Mesendoderm (in vitro differentiated cells): ENCODE measurements around the gene LAX1.

Source experiments
- DNase-seq: peaks from one replicate; pipeline ENCODE4 v3.0.0; 2013
- H2AK5ac ChIP-seq: 2 replicates; pipeline ENCODE4 v1.6.1; 2013; ENCODE audit warnings: low read length, inconsistent platforms
- H2BK120ac ChIP-seq: 2 replicates; pipeline ENCODE4 v1.6.1; 2013; ENCODE audit warnings: low read depth, mild to moderate bottlenecking, low read length, moderate library complexity, mixed read lengths
- H2BK15ac ChIP-seq: replicated peaks from 2 replicates; pipeline ENCODE4 v1.6.1; 2013; ENCODE audit warnings: low read depth, mild to moderate bottlenecking, moderate library complexity
- H2BK5ac ChIP-seq: 2 replicates; pipeline ENCODE4 v1.6.1; 2013; ENCODE audit warnings: low read length, inconsistent platforms
- H3K18ac ChIP-seq: 2 replicates; pipeline ENCODE4 v1.6.1; 2013; ENCODE audit warnings: mild to moderate bottlenecking, low read length, mixed read lengths
- H3K23ac ChIP-seq: one replicate; pipeline ENCODE4 v1.6.1; 2013; ENCODE audit warnings: low read length
- H3K27ac ChIP-seq: 2 replicates; pipeline ENCODE4 v1.5.1; 2013; ENCODE audit warnings: low read depth, mild to moderate bottlenecking, inconsistent platforms, low read length, moderate library complexity
- H3K27me3 ChIP-seq: 2 replicates; pipeline ENCODE4 v1.6.1; 2013; ENCODE audit warnings: low read length, control low read depth, mild to moderate bottlenecking, inconsistent platforms; ENCODE audit not compliant: insufficient read depth, poor library complexity
- H3K36me3 ChIP-seq: 2 replicates; pipeline ENCODE4 v1.6.1; 2013; ENCODE audit warnings: low read length, inconsistent platforms; ENCODE audit not compliant: control insufficient read depth, insufficient read depth
- H3K4ac ChIP-seq: one replicate; pipeline ENCODE4 v1.6.1; 2013; ENCODE audit warnings: low read depth, mild to moderate bottlenecking, low read length, moderate library complexity
- H3K4me1 ChIP-seq: 2 replicates; pipeline ENCODE4 v1.6.1; 2013; ENCODE audit warnings: low read depth, low read length, inconsistent platforms; ENCODE audit not compliant: control insufficient read depth
- H3K4me2 ChIP-seq: 2 replicates; pipeline ENCODE4 v1.6.1; 2013; ENCODE audit warnings: low read length
- H3K4me3 ChIP-seq: 2 replicates; pipeline ENCODE4 v1.5.1; 2013; ENCODE audit warnings: mild to moderate bottlenecking, low read length
- H3K56ac ChIP-seq: one replicate; pipeline ENCODE4 v1.6.1; 2013; ENCODE audit warnings: low read length
- H3K79me1 ChIP-seq: 2 replicates; pipeline ENCODE4 v1.6.1; 2013; ENCODE audit warnings: low read length, inconsistent platforms
- H3K79me2 ChIP-seq: 2 replicates; pipeline ENCODE4 v1.6.1; 2013; ENCODE audit warnings: mild to moderate bottlenecking, low read length; ENCODE audit not compliant: control insufficient read depth, insufficient read depth
- H3K9ac ChIP-seq: 2 replicates; pipeline ENCODE4 v1.6.1; 2013; ENCODE audit warnings: low read length, inconsistent platforms
- H4K5ac ChIP-seq: one replicate; pipeline ENCODE4 v1.6.1; 2013; ENCODE audit warnings: low read length
- H4K8ac ChIP-seq: one replicate; pipeline ENCODE4 v1.6.1; 2013; ENCODE audit warnings: low read depth, mild to moderate bottlenecking, control low read depth, low read length, moderate library complexity
- WGBS: extraction: QIAGEN DNeasy Blood & Tissue Kit; methylation state at CpG from one replicate; pipeline ENCODE4 v1.1.7; 2013; ENCODE audit warnings: low lambda C conversion rate, missing lambda C conversion rate; ENCODE audit not compliant: insufficient coverage; ENCODE audit errors: extremely low coverage; 5-methylcytosine and 5-hydroxymethylcytosine counted together

The LAX1 gene

GRCh38 chr1:203799971-203800370 lies 35.0 kb downstream of the LAX1 start:
- Histone ChIP-seq H3K27ac (no peak overlapping the region), H2BK15ac (no peak overlapping the region), H3K79me1 (peaks cover 30% of the 10 kb centered on the region), H3K4me1 (peaks cover 7% of the 10 kb centered on the region), H3K4me2 (no peak overlapping the region), H4K5ac (no peak overlapping the region), H3K18ac (no peak overlapping the region), H3K4me3 (no peak overlapping the region), H3K27me3 (no peaks in the 10 kb centered on the region), H3K23ac (no peak overlapping the region), H4K8ac (no peak overlapping the region), H3K79me2 (peaks cover 49% of the 10 kb centered on the region), H3K4ac (no peak overlapping the region), H3K9ac (no peak overlapping the region), H3K36me3 (peaks cover 2% of the 10 kb centered on the region), H2BK5ac (no peak overlapping the region), H2BK120ac (no peak overlapping the region), H2AK5ac (no peak overlapping the region), H3K56ac (no peak overlapping the region)
- no peak for DNase-seq
- no CpG with 5 or more reads among the region's 1 CpG for WGBS

- H2BK5ac ChIP-seq, result no peak overlapping the region
- H3K23ac ChIP-seq, result no peak overlapping the region
- H3K56ac ChIP-seq, result no peak overlapping the region
- no peak overlapping the region for H2BK120ac ChIP-seq
- peaks cover 11% of the 10 kb centered on the region for H3K79me2 ChIP-seq
- H4K8ac ChIP-seq, result no peak overlapping the region
- H3K36me3 ChIP-seq, result no peaks in the 10 kb centered on the region
- no peak overlapping the region for H3K4me2 ChIP-seq
- no peaks in the 10 kb centered on the region for H3K27me3 ChIP-seq
- no peaks in the 10 kb centered on the region for H3K4me1 ChIP-seq
- H3K9ac ChIP-seq, result no peak overlapping the region
- DNase-seq, result no peak
- H2AK5ac ChIP-seq, result no peak overlapping the region
- H3K18ac ChIP-seq, result no peak overlapping the region
- no peak overlapping the region for H2BK15ac ChIP-seq
- no peak overlapping the region for H3K4ac ChIP-seq
- WGBS, result no CpG with 5 or more reads among the region's 7 CpGs
- no peak overlapping the region for H3K27ac ChIP-seq
- peaks cover 7% of the 10 kb centered on the region for H3K79me1 ChIP-seq
- no peak overlapping the region for H3K4me3 ChIP-seq
- H4K5ac ChIP-seq, result no peak overlapping the region
Measured at GRCh38 chr1:203805689-203806088, 40.7 kb downstream of the LAX1 start.

GRCh38 chr1:203807196-203807595 lies 42.2 kb downstream of the LAX1 start:
- peaks cover 8% of the 10 kb centered on the region for H3K79me2 ChIP-seq
- no peak for DNase-seq
- H3K23ac ChIP-seq, result no peak overlapping the region
- no peak overlapping the region for H4K5ac ChIP-seq
- no peak overlapping the region for H3K56ac ChIP-seq
- no peak overlapping the region for H3K4ac ChIP-seq
- H3K18ac ChIP-seq, result no peak overlapping the region
- no CpG with 5 or more reads among the region's 2 CpGs for WGBS
- H4K8ac ChIP-seq, result no peak overlapping the region
- no peaks in the 10 kb centered on the region for H3K36me3 ChIP-seq
- no peak overlapping the region for H3K4me3 ChIP-seq
- H2BK15ac ChIP-seq, result no peak overlapping the region
- H3K79me1 ChIP-seq, result peaks cover 4% of the 10 kb centered on the region
- no peak overlapping the region for H3K27ac ChIP-seq
- no peak overlapping the region for H3K4me2 ChIP-seq
- H3K4me1 ChIP-seq, result no peaks in the 10 kb centered on the region
- no peak overlapping the region for H2BK120ac ChIP-seq
- H3K9ac ChIP-seq, result no peak overlapping the region
- H2BK5ac ChIP-seq, result no peak overlapping the region
- no peaks in the 10 kb centered on the region for H3K27me3 ChIP-seq
- no peak overlapping the region for H2AK5ac ChIP-seq

- no peak overlapping the region for H4K5ac ChIP-seq
- no peak for DNase-seq
- no peak overlapping the region for H3K9ac ChIP-seq
Measured at GRCh38 chr1:203813581-203814341, 48.8 kb downstream of the LAX1 start.

GRCh38 chr1:203818399-203818798 lies 53.4 kb downstream of the LAX1 start:
- Histone ChIP-seq H2BK5ac (no peak overlapping the region), H3K4me1 (no peaks in the 10 kb centered on the region), H4K8ac (no peak overlapping the region), H3K79me2 (peaks cover 5% of the 10 kb centered on the region), H3K4me2 (no peak overlapping the region), H3K27ac (no peak overlapping the region), H3K4me3 (no peak overlapping the region), H2AK5ac (no peak overlapping the region), H3K79me1 (peaks cover 16% of the 10 kb centered on the region), H3K9ac (no peak overlapping the region), H3K23ac (no peak overlapping the region), H3K27me3 (no peaks in the 10 kb centered on the region), H3K4ac (no peak overlapping the region), H2BK120ac (no peak overlapping the region), H3K18ac (no peak overlapping the region), H4K5ac (no peak overlapping the region), H2BK15ac (no peak overlapping the region), H3K56ac (no peak overlapping the region), H3K36me3 (peaks cover 9% of the 10 kb centered on the region)
- no CpG with 5 or more reads among the region's 6 CpGs for WGBS
- no peak for DNase-seq

More at GRCh38 chr1:203813581-203814341, 48.8 kb downstream of the LAX1 start:
- Histone ChIP-seq H3K56ac (no peak overlapping the region), H2BK120ac (no peak overlapping the region), H3K27ac (no peak overlapping the region), H3K27me3 (no peaks in the 10 kb centered on the region), H3K23ac (no peak overlapping the region), H3K4ac (no peak overlapping the region), H3K79me1 (peaks cover 6% of the 10 kb centered on the region), H3K79me2 (peaks cover 3% of the 10 kb centered on the region), H2BK15ac (no peak overlapping the region), H4K8ac (no peak overlapping the region), H2BK5ac (no peak overlapping the region), H3K18ac (no peak overlapping the region), H3K36me3 (peaks cover 3% of the 10 kb centered on the region), H3K4me1 (no peaks in the 10 kb centered on the region), H2AK5ac (no peak overlapping the region), H3K4me2 (no peak overlapping the region), H3K4me3 (no peak overlapping the region)
- WGBS, result no CpG with 5 or more reads among the region's 2 CpGs

- H4K8ac ChIP-seq, result no peak overlapping the region
- no peak overlapping the region for H2AK5ac ChIP-seq
- no peak overlapping the region for H2BK5ac ChIP-seq
- WGBS, result no CpG with 5 or more reads among the region's 1 CpG
- no peak overlapping the region for H2BK120ac ChIP-seq
- H4K5ac ChIP-seq, result no peak overlapping the region
- peaks cover 4% of the 10 kb centered on the region for H3K79me2 ChIP-seq
- H3K79me1 ChIP-seq, result peaks cover 11% of the 10 kb centered on the region
- peaks cover 6% of the 10 kb centered on the region for H3K36me3 ChIP-seq
- no peak overlapping the region for H2BK15ac ChIP-seq
- no peak overlapping the region for H3K4me2 ChIP-seq
- no peak overlapping the region for H3K4ac ChIP-seq
- H3K4me3 ChIP-seq, result no peak overlapping the region
- H3K27ac ChIP-seq, result no peak overlapping the region
- no peak overlapping the region for H3K9ac ChIP-seq
- DNase-seq, result no peak
- no peak overlapping the region for H3K56ac ChIP-seq
- no peaks in the 10 kb centered on the region for H3K4me1 ChIP-seq
- H3K23ac ChIP-seq, result no peak overlapping the region
- H3K27me3 ChIP-seq, result no peaks in the 10 kb centered on the region
- no peak overlapping the region for H3K18ac ChIP-seq
Measured at GRCh38 chr1:203823306-203823705, 58.3 kb downstream of the LAX1 start.
